GM18868 (cell line): ENCODE results near the gene ATP8B4.
"Not testable (repeated sequence)": the region's sequence is repeated elsewhere in the genome, so short reads cannot be mapped to it uniquely, and the experiment has no call there.

Experiments used
- ATAC-seq: cut with Tn5 transposase; IDR thresholded peaks from one replicate; pipeline ENCODE4 v1.9.1; 2021; ENCODE audit warnings: mild to moderate bottlenecking, moderate library complexity; ENCODE audit not compliant: unreplicated experiment

The ATP8B4 gene

GRCh38 chr15:50138391-50138790 is 19.4 kb upstream of the ATP8B4 start:
- ATAC-seq, result no peak

DNA sequence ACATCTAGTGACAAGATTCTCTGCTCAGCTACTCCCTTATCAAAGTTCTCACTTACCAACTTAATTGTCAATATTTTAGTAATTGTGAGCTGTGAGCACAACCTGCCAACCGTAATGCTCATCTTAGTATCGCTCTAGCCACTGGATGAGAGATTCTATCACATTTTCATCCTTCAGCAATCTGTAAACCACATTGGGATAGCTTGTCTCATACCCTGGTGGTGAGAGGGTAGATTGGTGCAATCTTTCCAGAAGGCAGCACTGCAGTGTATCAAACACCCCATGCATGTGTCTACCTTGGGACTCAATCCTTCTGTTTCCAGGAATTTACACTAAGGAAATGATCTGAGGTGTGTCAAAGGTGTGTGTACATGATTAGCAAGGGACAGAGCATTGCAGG is 18.9 kb upstream of the ATP8B4 start:
- no peak for ATAC-seq

DNA sequence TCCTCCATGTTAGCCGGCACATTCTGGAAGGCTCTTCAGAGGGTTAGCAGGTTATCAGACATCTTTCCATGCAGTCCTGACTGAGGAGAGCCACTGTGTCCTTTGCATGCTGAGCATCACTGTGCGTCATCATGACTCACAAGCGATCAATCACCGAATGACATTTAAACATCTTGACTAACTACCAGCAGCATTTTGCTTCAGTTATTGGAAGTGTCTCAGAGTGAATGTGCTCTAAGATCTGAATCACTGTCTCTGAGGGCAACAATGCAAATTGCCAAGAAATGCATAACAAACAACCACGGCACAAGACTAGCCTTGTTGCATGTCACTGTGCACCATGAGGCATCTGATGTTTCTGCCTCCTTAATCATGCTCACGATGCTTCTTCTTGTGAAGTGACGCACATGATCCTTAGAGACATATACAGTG is 18.3 kb upstream of the ATP8B4 start:
- no peak for ATAC-seq

DNA sequence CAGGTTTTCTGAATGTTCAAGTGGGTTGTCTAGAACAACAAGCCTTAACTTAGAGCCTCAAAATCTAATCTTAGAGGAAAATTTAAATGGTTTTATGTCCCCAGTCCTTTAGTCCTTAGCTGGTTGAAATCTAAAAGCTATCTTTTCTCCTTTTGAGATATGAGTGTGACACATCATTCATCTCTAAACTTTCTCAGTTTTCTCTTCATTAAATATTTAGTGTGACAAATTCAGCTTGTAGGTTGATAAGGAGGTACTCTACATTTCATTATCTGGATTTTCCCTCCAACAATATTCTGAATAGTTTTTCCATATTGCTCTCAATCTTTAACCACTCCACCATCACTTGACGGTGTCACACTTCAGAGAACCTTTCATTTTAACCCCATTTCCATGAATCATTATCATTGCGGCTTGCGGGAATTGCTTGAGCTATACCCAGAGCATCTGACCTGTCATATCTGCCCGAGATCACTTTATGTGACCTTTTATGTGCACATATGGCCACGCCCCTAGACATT is 16.1 kb upstream of the ATP8B4 start:
- peak; percentile 54 for ATAC-seq

DNA sequence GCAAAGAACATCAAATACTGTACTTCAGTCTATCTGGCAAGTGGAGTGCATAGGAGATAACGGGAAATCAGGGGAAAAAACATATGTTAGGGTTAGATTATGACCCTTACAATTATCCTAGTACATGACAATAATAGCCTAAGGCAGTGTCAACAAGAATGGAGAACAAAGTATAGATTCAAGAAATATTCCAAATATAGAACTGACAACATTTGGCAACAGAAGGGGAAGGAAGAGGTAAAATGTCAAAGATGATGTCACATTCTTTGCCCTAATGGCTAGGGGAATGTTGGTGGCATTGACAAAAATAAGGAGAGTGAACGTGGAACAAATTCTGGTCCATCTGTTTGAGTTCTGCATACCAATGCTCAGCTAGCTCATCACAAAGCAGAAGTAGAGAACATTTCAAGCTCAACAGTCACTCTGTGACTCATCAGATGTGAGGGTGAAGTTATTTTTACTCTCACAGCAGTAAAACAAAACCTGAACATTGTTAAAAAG is 15.5 kb upstream of the ATP8B4 start:
- ATAC-seq, result peak; percentile 91

- not testable (repeated sequence) for ATAC-seq
Observed at GRCh38 chr15:50132251-50132984, 13.4 kb upstream of the ATP8B4 start.

DNA sequence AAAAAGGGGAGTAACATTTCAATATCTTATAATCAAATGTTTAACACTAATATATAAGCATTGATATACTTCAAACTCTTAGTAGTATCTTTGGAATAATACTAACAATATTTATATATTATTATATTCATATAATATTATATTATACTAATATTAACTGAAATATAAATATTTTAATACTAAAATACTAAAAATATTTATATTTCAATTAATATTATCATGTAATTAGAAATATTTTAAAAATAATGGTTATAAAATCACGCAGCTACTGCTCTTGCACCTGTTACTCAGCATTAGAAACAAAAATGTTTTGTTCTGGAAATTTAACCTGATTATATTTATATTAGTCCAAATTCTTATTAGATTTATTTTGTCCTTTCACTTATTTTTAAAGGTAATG is 12.6 kb upstream of the ATP8B4 start:
- ATAC-seq, result no peak

GRCh38 chr15:50128266-50128665 is 9.2 kb upstream of the ATP8B4 start:
- ATAC-seq, result no peak

- ATAC-seq, result no peak
Observed at GRCh38 chr15:50127255-50127777, 8.3 kb upstream of the ATP8B4 start.

- no peak for ATAC-seq
Observed at GRCh38 chr15:50126072-50126471, 7.0 kb upstream of the ATP8B4 start.

DNA sequence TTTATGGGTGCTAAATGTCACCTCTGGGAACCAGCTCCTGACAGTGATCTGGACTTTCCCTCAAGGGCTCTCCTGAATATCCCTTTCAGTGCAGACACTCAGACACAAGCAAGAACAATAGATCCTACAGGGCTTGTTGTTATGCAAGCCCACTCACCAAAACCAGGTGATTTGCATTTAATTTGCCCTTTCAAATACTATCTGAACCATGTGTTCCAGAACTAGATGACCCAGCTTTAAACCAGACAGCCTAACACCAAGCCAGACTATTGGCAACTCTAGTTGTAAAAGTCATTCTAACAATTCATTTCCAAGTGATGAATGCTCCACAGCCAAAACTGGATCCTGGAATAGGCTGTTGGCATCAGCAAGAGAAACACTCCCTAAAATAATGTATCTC is 5.6 kb upstream of the ATP8B4 start:
- ATAC-seq, result no peak

DNA sequence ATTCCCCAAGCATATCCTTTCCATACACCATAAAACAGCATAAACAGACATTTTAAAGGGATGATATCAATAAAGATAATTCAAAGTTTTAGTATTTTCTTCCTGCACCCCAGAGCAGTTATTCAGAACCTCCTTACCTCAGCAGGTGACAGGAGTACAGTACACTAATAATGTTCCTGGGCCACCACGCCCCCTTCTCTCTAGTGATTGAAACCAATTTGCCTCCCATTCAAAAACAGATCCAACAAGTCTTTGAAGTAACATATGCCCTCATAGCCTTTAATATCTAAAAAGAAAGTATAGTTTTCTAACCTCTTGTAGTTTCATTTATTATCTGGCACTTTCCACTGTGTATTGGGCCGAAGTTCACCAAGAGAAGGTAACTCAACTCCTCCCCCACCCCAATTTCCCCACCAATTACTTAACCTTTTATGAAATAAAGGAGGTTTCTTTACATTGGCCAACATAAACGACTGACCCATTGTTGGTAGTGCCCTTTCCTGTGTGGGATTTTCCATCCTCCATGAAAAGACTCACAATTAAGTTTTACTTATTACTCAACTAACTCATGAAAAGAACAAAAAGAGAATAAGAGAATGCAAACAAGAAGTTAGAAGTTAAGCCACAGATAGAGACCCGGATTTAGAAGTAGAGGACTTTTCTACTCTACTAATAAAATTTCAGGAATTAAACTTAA is 5.0 kb upstream of the ATP8B4 start:
- ATAC-seq, result no peak

- ATAC-seq, result no peak
Observed at GRCh38 chr15:50120729-50121128, 1.7 kb upstream of the ATP8B4 start.

GRCh38 chr15:50117431-50118027 is 1.5 kb downstream of the ATP8B4 start:
- no peak for ATAC-seq

GRCh38 chr15:50116477-50116876 is 2.6 kb downstream of the ATP8B4 start:
- no peak for ATAC-seq

GRCh38 chr15:50113992-50114780 is 4.8 kb downstream of the ATP8B4 start:
- no peak for ATAC-seq

- ATAC-seq, result peak; percentile 69
Observed at GRCh38 chr15:50113187-50113505, 5.9 kb downstream of the ATP8B4 start.

- no peak for ATAC-seq
Observed at GRCh38 chr15:50112488-50113186, 6.4 kb downstream of the ATP8B4 start.

DNA sequence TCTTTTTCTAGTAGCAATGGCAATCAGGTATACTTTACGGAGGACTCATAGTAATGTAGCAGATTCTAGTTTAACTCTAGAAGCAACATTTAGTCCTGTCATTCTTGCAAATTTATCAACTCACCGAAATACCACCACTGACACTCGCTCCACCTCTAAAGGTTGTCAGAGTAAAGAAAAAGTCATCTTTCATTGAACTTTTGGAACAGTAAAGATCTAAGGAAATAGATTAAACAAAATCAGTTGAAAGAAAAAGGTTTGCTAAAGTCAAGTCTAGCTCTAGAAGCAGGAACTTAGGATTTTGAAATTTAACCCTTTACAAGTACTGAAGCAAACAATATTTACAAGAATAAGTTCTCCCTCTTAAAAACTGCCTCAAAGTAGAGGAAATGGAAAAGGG is 8.7 kb downstream of the ATP8B4 start:
- ATAC-seq, result no peak
